Tibial nerve (tissue), 4 donors: ENCODE data around the gene KRT37. TPM values are rescaled to one million over a fixed set of nuclear protein-coding genes. Genes with fewer than 3 reads are reported as not detected.
"Not testable (repeated sequence)": the region's sequence is repeated elsewhere in the genome, so short reads cannot be mapped to it uniquely, and the experiment has no call there.

ENCODE experiments used
- DNase-seq, 2 donors: peaks; one replicate each; pipeline ENCODE4 v3.0.0-alpha.2; 2019; ENCODE audit warnings: low spot score in 2 of 2
- H3K27ac ChIP-seq, 4 donors: fragments of 200-600 bp; sonication (generic) in 3 of 4; one replicate each; pipeline ENCODE4 v1.5.1; 2017 to 2019; ENCODE audit warnings: mild to moderate bottlenecking in 1 of 4
- H3K27me3 ChIP-seq, 2 donors: fragments of 200-600 bp; sonication (generic) in 1 of 2; one replicate each; pipeline versions ENCODE4 v1.5.1 to v1.6.0; 2017 to 2019
- H3K36me3 ChIP-seq, 3 donors: fragments of 200-600 bp; sonication (generic); one replicate each; pipeline ENCODE4 v1.5.1; 2018 to 2019
- H3K4me1 ChIP-seq, 4 donors: fragments of 200-600 bp; sonication (generic) in 3 of 4; one replicate each; pipeline ENCODE4 v1.5.1; 2017 to 2019
- H3K4me3 ChIP-seq, 4 donors: fragments of 200-600 bp; sonication (generic) in 3 of 4; one replicate each; pipeline ENCODE4 v1.5.1; 2017 to 2019; ENCODE audit warnings: mild to moderate bottlenecking in 1 of 4, moderate library complexity in 1 of 4
- H3K9me3 ChIP-seq, 4 donors: fragments of 200-600 bp; sonication (generic) in 3 of 4; one replicate each; pipeline ENCODE4 v1.5.1; 2017 to 2019
- EP300 ChIP-seq, 2 donors: sonication (generic); formaldehyde crosslinking; IDR thresholded peaks; one replicate each; pipeline ENCODE4 v1.6.1; 2017; ENCODE audit warnings: antibody characterized with exemption in 2 of 2, mild to moderate bottlenecking in 1 of 2
- POLR2A ChIP-seq, 2 donors: fragments of 450-650 bp; IDR thresholded peaks; one replicate each; pipeline ENCODE4 v1.6.1; 2017; ENCODE audit warnings: antibody characterized with exemption in 2 of 2, mild to moderate bottlenecking in 2 of 2, moderate library complexity in 2 of 2
- WGBS, 2 donors: methylation state at CpG; one replicate each; pipeline ENCODE4 v1.1.5; 2018; 5-methylcytosine and 5-hydroxymethylcytosine counted together
- total RNA-seq, 4 donors: library from RNA; depleted of rRNA; stranded (reverse); fragments of >200 nt; gene quantifications; one replicate each; pipeline ENCODE4 v1.1.0, GENCODE V29; 2016
- TF ChIP-seq, protein P1 (sequence below), 5 experiments: fragments of 200-600 bp in 3 of 5; fragments of 450-650 bp in 2 of 5; sonication (generic) in 3 of 5; IDR thresholded peaks; one replicate each; pipeline ENCODE4 v1.5.1; 2016 to 2019; ENCODE audit warnings: antibody characterized with exemption in 5 of 5, mild to moderate bottlenecking in 3 of 5, moderate library complexity in 2 of 5

KRT37 gene
- total RNA-seq, 4 donors from 2014 or later, result not detected

DNA sequence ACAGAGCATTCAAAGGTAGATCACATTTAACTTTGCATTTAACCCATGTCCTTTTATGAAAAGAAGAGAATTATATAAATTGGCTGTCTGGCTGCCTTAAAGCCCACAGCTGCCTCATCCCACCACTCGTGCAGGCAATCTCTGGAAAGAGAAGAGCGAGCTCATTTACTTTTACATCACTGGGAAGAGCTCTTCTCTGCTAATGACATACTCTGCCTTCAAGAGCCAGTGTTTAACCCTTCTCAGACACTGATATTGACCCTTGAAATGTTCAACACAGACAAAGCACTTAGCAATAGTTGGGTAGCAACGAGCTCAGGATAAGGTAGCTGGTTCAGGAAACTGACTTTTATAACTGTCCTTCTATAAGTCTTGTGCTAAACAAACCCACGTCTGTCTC is 9.6 kb upstream of the KRT37 start:
- TF ChIP-seq, protein P1, sequence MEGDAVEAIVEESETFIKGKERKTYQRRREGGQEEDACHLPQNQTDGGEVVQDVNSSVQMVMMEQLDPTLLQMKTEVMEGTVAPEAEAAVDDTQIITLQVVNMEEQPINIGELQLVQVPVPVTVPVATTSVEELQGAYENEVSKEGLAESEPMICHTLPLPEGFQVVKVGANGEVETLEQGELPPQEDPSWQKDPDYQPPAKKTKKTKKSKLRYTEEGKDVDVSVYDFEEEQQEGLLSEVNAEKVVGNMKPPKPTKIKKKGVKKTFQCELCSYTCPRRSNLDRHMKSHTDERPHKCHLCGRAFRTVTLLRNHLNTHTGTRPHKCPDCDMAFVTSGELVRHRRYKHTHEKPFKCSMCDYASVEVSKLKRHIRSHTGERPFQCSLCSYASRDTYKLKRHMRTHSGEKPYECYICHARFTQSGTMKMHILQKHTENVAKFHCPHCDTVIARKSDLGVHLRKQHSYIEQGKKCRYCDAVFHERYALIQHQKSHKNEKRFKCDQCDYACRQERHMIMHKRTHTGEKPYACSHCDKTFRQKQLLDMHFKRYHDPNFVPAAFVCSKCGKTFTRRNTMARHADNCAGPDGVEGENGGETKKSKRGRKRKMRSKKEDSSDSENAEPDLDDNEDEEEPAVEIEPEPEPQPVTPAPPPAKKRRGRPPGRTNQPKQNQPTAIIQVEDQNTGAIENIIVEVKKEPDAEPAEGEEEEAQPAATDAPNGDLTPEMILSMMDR (IDR thresholded peaks at IDR 0.05), result no peak
- TF ChIP-seq POLR2A (IDR thresholded peaks at IDR 0.05) (no peak), EP300 (IDR thresholded peaks at IDR 0.05) (no peak)
- Histone ChIP-seq H3K27me3 (no peaks in the 10 kb centered on the region), H3K36me3 (no peaks in the 10 kb centered on the region), H3K4me3 (no peak overlapping the region), H3K9me3 (no peaks in the 10 kb centered on the region), H3K27ac (no peak overlapping the region), H3K4me1 (no peaks in the 10 kb centered on the region)
- 32 to 34% methylated on average over 4 of the region's 4 CpGs for WGBS, 2 donors
- no peak for DNase-seq

DNA sequence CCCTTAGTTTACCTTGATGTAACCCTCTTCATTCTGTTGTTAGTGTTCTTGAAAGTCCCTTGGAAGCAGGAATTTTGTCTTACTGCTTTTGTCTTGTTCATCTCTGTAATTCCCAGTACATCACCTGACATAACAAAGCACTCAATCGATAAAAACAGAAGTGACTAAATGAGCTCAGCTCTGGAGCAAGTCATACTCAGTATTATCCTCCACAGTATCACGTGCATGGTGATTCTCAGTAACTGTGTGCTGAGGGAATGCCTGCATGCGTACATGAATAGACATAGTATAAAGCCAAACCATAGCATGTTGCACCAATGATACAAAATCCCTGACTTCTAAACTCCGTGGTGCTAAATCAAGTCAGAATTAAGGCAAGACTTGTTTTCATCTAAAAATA is 9.2 kb upstream of the KRT37 start:
- no peaks in the 10 kb centered on the region for H3K9me3 ChIP-seq
- H3K4me3 ChIP-seq, result no peak overlapping the region
- H3K27ac ChIP-seq, result no peak overlapping the region
- DNase-seq, result no peak
- no peak for TF ChIP-seq POLR2A (IDR thresholded peaks at IDR 0.05)
- TF ChIP-seq, protein P1 (IDR thresholded peaks at IDR 0.05), result no peak
- no peak for TF ChIP-seq EP300 (IDR thresholded peaks at IDR 0.05)
- no peaks in the 10 kb centered on the region for H3K36me3 ChIP-seq
- 43% methylated on average over 4 of the region's 4 CpGs for WGBS, 2 donors
- H3K4me1 ChIP-seq, result no peaks in the 10 kb centered on the region
- H3K27me3 ChIP-seq, result no peaks in the 10 kb centered on the region

DNA sequence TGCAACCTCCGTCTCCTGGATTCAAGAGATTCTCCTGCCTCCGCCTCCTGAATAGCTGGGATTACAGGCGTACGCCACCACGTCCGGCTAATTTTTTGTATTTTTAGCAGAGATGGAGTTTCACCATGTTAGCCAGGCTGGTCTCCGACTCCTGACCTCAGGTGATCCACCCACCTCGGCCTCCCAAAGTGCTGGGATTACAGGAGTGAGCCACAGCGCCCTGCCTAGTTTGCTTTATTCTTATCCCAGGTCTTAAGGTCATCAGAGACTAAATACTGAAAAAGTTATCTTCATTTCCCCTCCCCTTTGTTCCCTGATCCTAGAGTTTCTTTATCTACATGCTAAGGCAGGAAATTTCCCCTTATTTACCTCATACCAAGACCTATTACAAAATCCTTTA is 6.0 kb upstream of the KRT37 start:
- 94 to 95% methylated on average over 9 of the region's 9 CpGs for WGBS, 2 donors
- not testable (repeated sequence) for H3K9me3 ChIP-seq, DNase-seq, H3K4me1 ChIP-seq, H3K27ac ChIP-seq, H3K27me3 ChIP-seq, H3K36me3 ChIP-seq, H3K4me3 ChIP-seq

GRCh38 chr17:41429667-41430066 is 5.3 kb upstream of the KRT37 start:
- no peak for DNase-seq
- H3K27ac ChIP-seq, result no peak overlapping the region
- no peak overlapping the region for H3K4me3 ChIP-seq
- no peaks in the 10 kb centered on the region for H3K9me3 ChIP-seq
- TF ChIP-seq, protein P1 (IDR thresholded peaks at IDR 0.05), result no peak
- TF ChIP-seq EP300 (IDR thresholded peaks at IDR 0.05) (no peak), POLR2A (IDR thresholded peaks at IDR 0.05) (no peak)
- no peaks in the 10 kb centered on the region for H3K36me3 ChIP-seq
- WGBS, 2 donors, result 79 to 80% methylated on average over 7 of the region's 7 CpGs
- H3K27me3 ChIP-seq, result no peaks in the 10 kb centered on the region
- H3K4me1 ChIP-seq, result no peaks in the 10 kb centered on the region

GRCh38 chr17:41428591-41429291 is 4.4 kb upstream of the KRT37 start:
- H3K9me3 ChIP-seq, result no peaks in the 10 kb centered on the region
- no peak for DNase-seq
- H3K27ac ChIP-seq, result no peak overlapping the region
- no peaks in the 10 kb centered on the region for H3K36me3 ChIP-seq
- 30 to 42% methylated on average over 4 of the region's 4 CpGs for WGBS, 2 donors
- no peak for TF ChIP-seq EP300 (IDR thresholded peaks at IDR 0.05)
- no peak for TF ChIP-seq POLR2A (IDR thresholded peaks at IDR 0.05)
- TF ChIP-seq, protein P1 (IDR thresholded peaks at IDR 0.05), result no peak
- no peaks in the 10 kb centered on the region for H3K27me3 ChIP-seq
- no peak overlapping the region for H3K4me3 ChIP-seq
- H3K4me1 ChIP-seq, result no peaks in the 10 kb centered on the region

- WGBS, 2 donors, result 89 to 95% methylated on average over 10 to 11 of the region's 11 CpGs
- H3K36me3 ChIP-seq, H3K27me3 ChIP-seq, H3K27ac ChIP-seq, H3K9me3 ChIP-seq, DNase-seq, H3K4me1 ChIP-seq, H3K4me3 ChIP-seq: not testable (repeated sequence)
Measured at GRCh38 chr17:41422586-41422985, 1.8 kb downstream of the KRT37 start.
